SU-DHL-6 (cell line): Measurements from ENCODE around the gene RD3L.

Experiments used
- EZH2phosphoT487 ChIP-seq: fragments of 200-600 bp; sonication (generic), shearing (Covaris generic); conservative IDR thresholded peaks from 2 replicates; pipeline ENCODE4 v1.6.1; 2018; ENCODE audit warnings: mild to moderate bottlenecking, antibody characterized with exemption, low read length, moderate library complexity, mixed read lengths
- TF ChIP-seq, protein P1 (sequence below): fragments of 200-600 bp; sonication (generic); IDR thresholded peaks from one replicate; pipeline ENCODE4 v1.5.1; 2017; ENCODE audit warnings: antibody characterized with exemption, mild to moderate bottlenecking, low read length, moderate library complexity; ENCODE audit not compliant: insufficient read depth, poor library complexity, severe bottlenecking

DNA sequence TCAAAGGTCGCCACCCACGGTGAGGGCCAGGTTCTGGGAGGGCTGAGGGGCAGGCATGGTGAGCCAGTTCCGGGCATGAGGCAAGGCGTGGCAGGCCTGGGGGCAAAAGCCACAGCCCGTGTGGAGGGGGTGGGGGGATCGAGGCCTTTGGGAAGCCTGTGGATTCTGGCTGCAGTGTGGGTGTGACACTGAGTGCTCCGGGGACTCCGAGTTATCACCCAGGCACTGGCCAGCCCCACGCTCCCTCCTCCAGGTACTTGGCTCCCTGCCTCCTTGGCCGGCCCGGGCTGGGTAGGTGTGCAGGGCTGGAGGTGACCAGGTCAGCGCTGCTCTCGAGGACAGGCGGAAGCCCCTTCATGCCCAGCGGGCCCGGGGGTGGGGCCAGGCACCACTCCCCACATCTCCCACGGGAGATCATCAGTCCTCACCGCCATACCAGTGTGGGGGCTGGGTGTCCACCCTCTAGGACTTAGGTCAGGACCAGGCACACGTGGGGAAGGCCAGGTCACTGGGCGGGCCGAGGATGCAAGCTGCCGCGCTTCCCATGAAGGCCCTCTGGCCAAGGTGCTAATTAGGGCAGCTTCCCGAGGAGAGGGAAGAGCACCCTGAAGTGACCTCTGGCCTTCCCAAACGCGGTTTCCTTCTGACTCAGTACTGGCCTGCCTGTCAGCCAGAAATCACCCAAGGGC is 48.2 kb downstream of the RD3L start:
- TF ChIP-seq, protein P1, sequence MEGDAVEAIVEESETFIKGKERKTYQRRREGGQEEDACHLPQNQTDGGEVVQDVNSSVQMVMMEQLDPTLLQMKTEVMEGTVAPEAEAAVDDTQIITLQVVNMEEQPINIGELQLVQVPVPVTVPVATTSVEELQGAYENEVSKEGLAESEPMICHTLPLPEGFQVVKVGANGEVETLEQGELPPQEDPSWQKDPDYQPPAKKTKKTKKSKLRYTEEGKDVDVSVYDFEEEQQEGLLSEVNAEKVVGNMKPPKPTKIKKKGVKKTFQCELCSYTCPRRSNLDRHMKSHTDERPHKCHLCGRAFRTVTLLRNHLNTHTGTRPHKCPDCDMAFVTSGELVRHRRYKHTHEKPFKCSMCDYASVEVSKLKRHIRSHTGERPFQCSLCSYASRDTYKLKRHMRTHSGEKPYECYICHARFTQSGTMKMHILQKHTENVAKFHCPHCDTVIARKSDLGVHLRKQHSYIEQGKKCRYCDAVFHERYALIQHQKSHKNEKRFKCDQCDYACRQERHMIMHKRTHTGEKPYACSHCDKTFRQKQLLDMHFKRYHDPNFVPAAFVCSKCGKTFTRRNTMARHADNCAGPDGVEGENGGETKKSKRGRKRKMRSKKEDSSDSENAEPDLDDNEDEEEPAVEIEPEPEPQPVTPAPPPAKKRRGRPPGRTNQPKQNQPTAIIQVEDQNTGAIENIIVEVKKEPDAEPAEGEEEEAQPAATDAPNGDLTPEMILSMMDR: no peak
- TF ChIP-seq EZH2phosphoT487: no peak
